B cell (primary cell): ENCODE measurements around the gene NOTCH4. TPM values are rescaled to one million over a fixed set of nuclear protein-coding genes. Genes with fewer than 3 reads are reported as not detected.
A peak's percentile ranks its signal among the peaks of the same experiment; 100 is the strongest.

Experiments used
- ATAC-seq: fragments of 200-7000 bp; cut with Tn5 transposase; one replicate; pipeline ENCODE4 v1.10.0; 2021; ENCODE audit warnings: low read depth, mild to moderate bottlenecking, moderate number of reproducible peaks, moderate library complexity
- CTCF ChIA-PET: fragments of 350-600 bp; sonication (Branson Sonifier 250); formaldehyde crosslinking; loops from one replicate; lab custom pipeline; 2021; ENCODE audit warnings: antibody characterized with exemption, inconsistent platforms; lab: Charles Lee
- POLR2A ChIA-PET: fragments of 350-600 bp; sonication (Branson Sonifier 250); formaldehyde crosslinking; loops from one replicate; lab custom pipeline; 2021; ENCODE audit warnings: antibody characterized with exemption; lab: Charles Lee
- DNase-seq: peaks from one replicate; pipeline ENCODE4 v3.0.0; 2013
- H2AFZ ChIP-seq: 2 replicates; pipeline ENCODE4 v1.6.1; 2012; ENCODE audit warnings: mild to moderate bottlenecking, low read depth, low read length; ENCODE audit not compliant: insufficient read depth, poor library complexity, severe bottlenecking
- H3K27ac ChIP-seq, 2 donors: 1 replicate in 1 of 2; 2 replicates in 1 of 2; pipeline ENCODE4 v1.5.1; 2012 to 2013; ENCODE audit warnings: low read length in 2 of 2, mild to moderate bottlenecking in 2 of 2, moderate library complexity in 1 of 2
- H3K27me3 ChIP-seq, 4 experiments: fragments of 200-600 bp in 1 of 4; sonication (generic) in 1 of 4; replicated peaks in 1 of 4; 1 replicate in 2 of 4; 2 replicates in 2 of 4; pipeline versions ENCODE4 v1.6.1 to v1.7.0; 2013 to 2016; ENCODE audit warnings: low read length in 3 of 4, mild to moderate bottlenecking in 2 of 4, mixed read lengths in 1 of 4, moderate library complexity in 1 of 4; ENCODE audit not compliant: insufficient read depth in 4 of 4, control insufficient read depth in 3 of 4; ENCODE audit errors: control extremely low read depth in 1 of 4
- H3K36me3 ChIP-seq, 2 experiments: replicated peaks in 1 of 2; 1 replicate in 1 of 2; 2 replicates in 1 of 2; pipeline versions ENCODE4 v1.6.1 to v1.7.1; 2013; ENCODE audit warnings: low read length in 1 of 2; ENCODE audit not compliant: insufficient read depth in 2 of 2, control insufficient read depth in 1 of 2; ENCODE audit errors: control extremely low read depth in 1 of 2, extremely low read depth in 1 of 2
- H3K4me1 ChIP-seq, 2 donors: fragments of 200-600 bp in 1 of 2; sonication (generic) in 1 of 2; 1 replicate in 1 of 2; 2 replicates in 1 of 2; pipeline versions ENCODE4 v1.5.1 to v1.6.1; 2013 to 2017; ENCODE audit warnings: low read length in 2 of 2; ENCODE audit not compliant: control insufficient read depth in 2 of 2, insufficient read depth in 2 of 2
- H3K4me2 ChIP-seq: replicated peaks from 2 replicates; pipeline ENCODE3; 2012; ENCODE audit warnings: mild to moderate bottlenecking, low read depth, low read length; ENCODE audit not compliant: poor library complexity, severe bottlenecking
- H3K4me3 ChIP-seq, 5 experiments: fragments of 200-600 bp in 1 of 5; sonication (generic) in 1 of 5; 1 replicate in 3 of 5; 2 replicates in 2 of 5; pipeline versions ENCODE4 v1.5.1 to v1.7.0; 2011 to 2016; ENCODE audit warnings: low read length in 4 of 5, mild to moderate bottlenecking in 4 of 5, low read depth in 2 of 5, control low read depth in 1 of 5, moderate library complexity in 1 of 5; ENCODE audit not compliant: insufficient read depth in 1 of 5; ENCODE audit errors: control extremely low read depth in 1 of 5, extremely low read depth in 1 of 5
- H3K79me2 ChIP-seq: fragments of 200-600 bp; sonication (generic); one replicate; pipeline ENCODE4 v1.6.0; 2016; ENCODE audit warnings: low read length; ENCODE audit not compliant: control insufficient read depth, insufficient read depth
- H3K9ac ChIP-seq: fragments of 200-600 bp; sonication (generic); 2 replicates; pipeline ENCODE4 v1.6.1; 2017; ENCODE audit warnings: mild to moderate bottlenecking, low read length, moderate library complexity
- H3K9me3 ChIP-seq, 3 donors: one replicate each; pipeline versions ENCODE4 v1.6.1 to v1.7.1; 2013; ENCODE audit warnings: low read length in 2 of 3; ENCODE audit not compliant: control insufficient read depth in 2 of 3, insufficient read depth in 1 of 3; ENCODE audit errors: control extremely low read depth in 1 of 3
- H4K20me1 ChIP-seq: 2 replicates; pipeline ENCODE4 v1.6.0; 2012; ENCODE audit warnings: mild to moderate bottlenecking, low read length; ENCODE audit not compliant: insufficient read depth, control insufficient read depth, poor library complexity, severe bottlenecking
- H3K27ac Mint-ChIP-seq: one replicate; pipeline ENCODE4 v1.8.0; 2021; ENCODE audit warnings: mixed read lengths
- H3K27me3 Mint-ChIP-seq: one replicate; pipeline ENCODE4 v1.8.0; 2021; ENCODE audit warnings: mixed read lengths
- H3K4me1 Mint-ChIP-seq: one replicate; pipeline ENCODE4 v1.8.0; 2021; ENCODE audit warnings: mixed read lengths
- H3K4me3 Mint-ChIP-seq: one replicate; pipeline ENCODE4 v1.8.0; 2021; ENCODE audit warnings: mixed read lengths
- H3K9me3 Mint-ChIP-seq: one replicate; pipeline ENCODE4 v1.8.0; 2022; ENCODE audit warnings: mixed read lengths; ENCODE audit not compliant: insufficient read depth
- EZH2 ChIP-seq: IDR thresholded peaks from 2 replicates; pipeline ENCODE4 v1.6.1; 2012; ENCODE audit warnings: borderline replicate concordance, low read depth, mild to moderate bottlenecking, moderate library complexity, low read length; ENCODE audit not compliant: insufficient read depth, poor library complexity, severe bottlenecking
- WGBS: methylation state at CpG from one replicate; pipeline ENCODE4 v1.1.5; 2013; ENCODE audit warnings: missing lambda C conversion rate; ENCODE audit not compliant: insufficient coverage; 5-methylcytosine and 5-hydroxymethylcytosine counted together
- intact Hi-C: fragments of 100-400 bp; cut with micrococcal nuclease; formaldehyde crosslinking; loops from one replicate; pipeline ENCODE4 v1.10.0; 2022
- polyA plus RNA-seq: library from polyadenylated mRNA; depleted of rRNA; stranded (reverse); fragments of >200 nt; gene quantifications from 2 replicates; pipeline ENCODE4 v1.2.3, GENCODE V29; 2012
- total RNA-seq, 2 donors: library from RNA; stranded (reverse); fragments of 120-200 nt in 1 of 2; gene quantifications; 1 replicate in 1 of 2; 2 replicates in 1 of 2; pipeline versions ENCODE4 v1.2.3 to v1.2.4, GENCODE V29; 2013 to 2022
- TF ChIP-seq, protein P1 (sequence below): fragments of 200-600 bp; IDR thresholded peaks from one replicate; pipeline ENCODE4 v1.8.0; 2022; ENCODE audit warnings: antibody characterized with exemption, mild to moderate bottlenecking

The NOTCH4 gene
- total and polyA plus RNA-seq, 2 donors (not counting 1 experiment from before 2014, with no cell fraction given) = 6.3 to 10.3 TPM

GRCh38 chr6:32195652-32195901 lies 28.3 kb downstream of the NOTCH4 start:
- H2AFZ ChIP-seq = peak overlapping the region; percentile 34
- peak overlapping the region in 4 of 5 experiments; percentile 89 to 99 (median 94) for H3K4me3 ChIP-seq
- H3K79me2 ChIP-seq = peaks cover 26% of the 10 kb centered on the region
- no peaks in the 10 kb centered on the region for H3K9me3 ChIP-seq
- peak overlapping the region; percentile 99 for H3K9ac ChIP-seq
- Mint-ChIP-seq H3K9me3 (no peaks in the 10 kb centered on the region), H3K4me1 (peaks cover 58% of the 10 kb centered on the region), H3K27me3 (no peaks in the 10 kb centered on the region), H3K4me3 (peak overlapping the region; percentile 95), H3K27ac (peak overlapping the region; percentile 99)
- no peaks in the 10 kb centered on the region for H4K20me1 ChIP-seq
- POLR2A ChIA-PET = interaction anchor here (0.6 to 1.8 kb wide), 13 partner anchors 15 to 1547 kb away, joined by 3 to 25 read pairs (median 4); partner anchors contain the start of genes AGPAT1, ATF6B, FKBPL and HLA-DRA
- DNase-seq = no peak
- no peaks in the 10 kb centered on the region for H3K27me3 ChIP-seq
- under 1% methylated on average over 25 of the region's 25 CpGs for WGBS
- intact Hi-C loops = loop anchor here (1.0 to 10.0 kb wide), 12 partner anchors 17 to 1013 kb away; partner anchors contain the start of genes BAG6, CLIC1, CSNK2B and EHMT2
- H3K4me2 ChIP-seq = peak overlapping the region; percentile 91
- peaks cover 40 to 56% of the 10 kb centered on the region in 2 donors for H3K4me1 ChIP-seq
- TF ChIP-seq, protein P1, sequence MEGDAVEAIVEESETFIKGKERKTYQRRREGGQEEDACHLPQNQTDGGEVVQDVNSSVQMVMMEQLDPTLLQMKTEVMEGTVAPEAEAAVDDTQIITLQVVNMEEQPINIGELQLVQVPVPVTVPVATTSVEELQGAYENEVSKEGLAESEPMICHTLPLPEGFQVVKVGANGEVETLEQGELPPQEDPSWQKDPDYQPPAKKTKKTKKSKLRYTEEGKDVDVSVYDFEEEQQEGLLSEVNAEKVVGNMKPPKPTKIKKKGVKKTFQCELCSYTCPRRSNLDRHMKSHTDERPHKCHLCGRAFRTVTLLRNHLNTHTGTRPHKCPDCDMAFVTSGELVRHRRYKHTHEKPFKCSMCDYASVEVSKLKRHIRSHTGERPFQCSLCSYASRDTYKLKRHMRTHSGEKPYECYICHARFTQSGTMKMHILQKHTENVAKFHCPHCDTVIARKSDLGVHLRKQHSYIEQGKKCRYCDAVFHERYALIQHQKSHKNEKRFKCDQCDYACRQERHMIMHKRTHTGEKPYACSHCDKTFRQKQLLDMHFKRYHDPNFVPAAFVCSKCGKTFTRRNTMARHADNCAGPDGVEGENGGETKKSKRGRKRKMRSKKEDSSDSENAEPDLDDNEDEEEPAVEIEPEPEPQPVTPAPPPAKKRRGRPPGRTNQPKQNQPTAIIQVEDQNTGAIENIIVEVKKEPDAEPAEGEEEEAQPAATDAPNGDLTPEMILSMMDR = peak; percentile 55
- no peak for TF ChIP-seq EZH2
- H3K36me3 ChIP-seq = peaks cover 0 to 13% of the 10 kb centered on the region in 2 experiments
- CTCF ChIA-PET = interaction anchor here (0.5 to 1.8 kb wide), 15 partner anchors 11 to 600 kb away, joined by 3 to 9 read pairs (median 3); partner anchors contain the start of genes AGPAT1, ATF6B and FKBPL
- peak; percentile 83 for ATAC-seq
- H3K27ac ChIP-seq = peak overlapping the region; percentile 99 to 100
